Esophagus squamous epithelium (tissue), 4 donors: ENCODE results near the gene GLIS1.

Experiments used
- CTCF ChIP-seq, 6 experiments: fragments of 450-650 bp in 4 of 6; fragments of 200-600 bp in 2 of 6; sonication (generic) in 2 of 6; IDR thresholded peaks; one replicate each; pipeline ENCODE4 v1.5.1; 2016 to 2019; ENCODE audit warnings: antibody characterized with exemption in 6 of 6, mild to moderate bottlenecking in 4 of 6, moderate library complexity in 4 of 6
- POLR2A ChIP-seq, 4 donors: fragments of 450-650 bp; IDR thresholded peaks; one replicate each; pipeline ENCODE4 v1.6.1; 2017; ENCODE audit warnings: antibody characterized with exemption in 4 of 4, mild to moderate bottlenecking in 4 of 4, moderate library complexity in 3 of 4

DNA sequence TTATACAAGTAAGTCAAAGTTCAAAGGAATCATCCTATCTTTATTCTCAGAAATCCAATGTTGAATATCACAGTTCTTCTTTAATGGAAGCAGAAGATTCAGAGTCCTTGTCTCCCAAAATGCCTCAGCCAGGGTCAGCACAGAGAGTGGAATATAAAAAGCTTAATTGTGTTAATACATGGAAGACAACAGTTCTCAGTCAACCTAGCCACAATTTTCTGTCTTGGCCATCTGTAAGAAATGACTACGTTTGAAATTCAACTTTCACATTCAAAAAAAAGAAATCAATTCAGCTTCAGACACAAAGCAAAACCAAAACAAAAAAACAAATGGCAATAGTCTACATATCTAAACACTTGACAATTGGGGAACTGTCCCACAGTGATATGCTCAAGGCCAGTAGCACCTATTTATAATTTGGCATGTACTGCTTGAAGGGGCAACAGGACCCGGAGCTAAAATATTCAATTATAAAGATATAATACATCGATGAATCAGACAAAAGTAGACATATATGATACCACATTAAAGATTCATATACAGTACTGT, 27.3 kb upstream of the GLIS1 start:
- TF ChIP-seq CTCF (IDR thresholded peaks at IDR 0.05) (no peak), POLR2A (IDR thresholded peaks at IDR 0.05) (no peak)
